Breast epithelium (tissue), 4 donors: ENCODE results near the gene FAM107A. TPM values are rescaled to one million over a fixed set of nuclear protein-coding genes. Genes with fewer than 3 reads are reported as not detected.

Source experiments
- DNase-seq, 2 donors: peaks; one replicate each; pipeline ENCODE4 v3.0.0-alpha.2; 2019; ENCODE audit warnings: low spot score in 2 of 2
- H3K27ac ChIP-seq, 2 donors: fragments of 200-600 bp; sonication (generic) in 1 of 2; one replicate each; pipeline ENCODE4 v1.5.1; 2016 to 2019; ENCODE audit warnings: mild to moderate bottlenecking in 1 of 2
- H3K27me3 ChIP-seq, 2 donors: fragments of 200-600 bp; sonication (generic) in 1 of 2; one replicate each; pipeline versions ENCODE4 v1.5.1 to v1.6.0; 2017 to 2019; ENCODE audit warnings: control low read depth in 1 of 2, mild to moderate bottlenecking in 1 of 2
- H3K36me3 ChIP-seq: fragments of 200-600 bp; one replicate; pipeline ENCODE4 v1.5.1; 2019
- H3K4me1 ChIP-seq, 2 donors: fragments of 200-600 bp; sonication (generic); one replicate each; pipeline ENCODE4 v1.5.1; 2016 to 2019; ENCODE audit warnings: control low read depth in 1 of 2
- H3K4me3 ChIP-seq, 3 donors: fragments of 200-600 bp; sonication (generic); 1 replicate in 2 of 3; 2 replicates in 1 of 3; pipeline ENCODE4 v1.5.1; 2016 to 2019; ENCODE audit warnings: mild to moderate bottlenecking in 3 of 3, moderate library complexity in 2 of 3
- H3K9me3 ChIP-seq, 2 donors: fragments of 200-600 bp; sonication (generic) in 1 of 2; one replicate each; pipeline ENCODE4 v1.5.1; 2016 to 2019; ENCODE audit warnings: control low read depth in 1 of 2
- CTCF ChIP-seq, 3 donors: fragments of 450-650 bp; IDR thresholded peaks; one replicate each; pipeline ENCODE4 v1.5.1; 2016 to 2017; ENCODE audit warnings: antibody characterized with exemption in 3 of 3, mild to moderate bottlenecking in 3 of 3, moderate library complexity in 3 of 3
- POLR2A ChIP-seq: fragments of 450-650 bp; IDR thresholded peaks from one replicate; pipeline ENCODE4 v1.6.1; 2016; ENCODE audit warnings: antibody characterized with exemption, mild to moderate bottlenecking, moderate library complexity
- POLR2AphosphoS5 ChIP-seq, 3 donors: sonication (generic); formaldehyde crosslinking; IDR thresholded peaks; one replicate each; pipeline ENCODE4 v1.6.1; 2017; ENCODE audit warnings: antibody characterized with exemption in 3 of 3
- intact Hi-C: fragments of 100-400 bp; cut with DNase I; formaldehyde crosslinking; loops from one replicate; pipeline ENCODE4 v1.15.1; 2023; ENCODE audit warnings: low total_unique reads
- total RNA-seq, 3 donors: library from RNA; depleted of rRNA; stranded (reverse); fragments of >200 nt; gene quantifications; one replicate each; pipeline ENCODE4 v1.1.0, GENCODE V29; 2016

FAM107A gene
- total RNA-seq, 3 donors from 2014 or later: 17.7 to 64.5 (median 31.9) TPM

GRCh38 chr3:58557491-58557890 is 19.7 kb downstream of the FAM107A start:
- H3K4me3 ChIP-seq: no peak overlapping the region
- no peaks in the 10 kb centered on the region for H3K9me3 ChIP-seq
- no peak for TF ChIP-seq POLR2AphosphoS5 (IDR thresholded peaks at IDR 0.05)
- TF ChIP-seq POLR2A: no peak
- TF ChIP-seq CTCF (IDR thresholded peaks at IDR 0.05): no peak
- no peaks in the 10 kb centered on the region for H3K27me3 ChIP-seq
- H3K36me3 ChIP-seq: no peaks in the 10 kb centered on the region
- intact Hi-C loops: no loop called here
- no peak overlapping the region for H3K27ac ChIP-seq
- H3K4me1 ChIP-seq: no peaks in the 10 kb centered on the region
- DNase-seq: no peak

GRCh38 chr3:58556761-58557221 is 20.4 kb downstream of the FAM107A start:
- TF ChIP-seq POLR2A (no peak), POLR2AphosphoS5 (IDR thresholded peaks at IDR 0.05) (no peak), CTCF (IDR thresholded peaks at IDR 0.05) (no peak)
- Histone ChIP-seq H3K9me3 (peaks cover 0 to 6% of the 10 kb centered on the region in 2 donors), H3K4me1 (no peaks in the 10 kb centered on the region), H3K27me3 (no peaks in the 10 kb centered on the region), H3K27ac (no peak overlapping the region), H3K4me3 (no peak overlapping the region), H3K36me3 (no peaks in the 10 kb centered on the region)
- intact Hi-C loops: no loop called here
- no peak for DNase-seq

GRCh38 chr3:58556001-58556400 is 21.2 kb downstream of the FAM107A start:
- Histone ChIP-seq H3K9me3 (peaks cover 0 to 11% of the 10 kb centered on the region in 2 donors), H3K4me1 (no peaks in the 10 kb centered on the region), H3K4me3 (no peak overlapping the region), H3K36me3 (no peaks in the 10 kb centered on the region), H3K27ac (no peak overlapping the region), H3K27me3 (no peaks in the 10 kb centered on the region)
- no peak for DNase-seq
- TF ChIP-seq POLR2AphosphoS5 (IDR thresholded peaks at IDR 0.05) (no peak), POLR2A (no peak), CTCF (IDR thresholded peaks at IDR 0.05) (no peak)
- intact Hi-C loops: no loop called here

- H3K27ac ChIP-seq: no peak overlapping the region
- TF ChIP-seq CTCF (IDR thresholded peaks at IDR 0.05) (no peak), POLR2AphosphoS5 (IDR thresholded peaks at IDR 0.05) (no peak), POLR2A (no peak)
- H3K27me3 ChIP-seq: no peaks in the 10 kb centered on the region
- H3K4me1 ChIP-seq: no peaks in the 10 kb centered on the region
- H3K4me3 ChIP-seq: no peak overlapping the region
- H3K9me3 ChIP-seq: peaks cover 0 to 11% of the 10 kb centered on the region in 2 donors
- intact Hi-C loops: no loop called here
- H3K36me3 ChIP-seq: no peaks in the 10 kb centered on the region
- DNase-seq: no peak
These were observed 22.0 kb downstream of the FAM107A start for GRCh38 chr3:58555203-58555602.

- H3K27ac ChIP-seq: no peak overlapping the region
- no peaks in the 10 kb centered on the region for H3K36me3 ChIP-seq
- DNase-seq: no peak
- TF ChIP-seq POLR2A (no peak), POLR2AphosphoS5 (IDR thresholded peaks at IDR 0.05) (no peak), CTCF (IDR thresholded peaks at IDR 0.05) (no peak)
- H3K9me3 ChIP-seq: peaks cover 0 to 11% of the 10 kb centered on the region in 2 donors
- H3K4me1 ChIP-seq: no peaks in the 10 kb centered on the region
- H3K4me3 ChIP-seq: no peak overlapping the region
- intact Hi-C loops: no loop called here
- H3K27me3 ChIP-seq: no peaks in the 10 kb centered on the region
These were observed 24.2 kb downstream of the FAM107A start for GRCh38 chr3:58553003-58553402.
